NCI-H2081 treated with DMSO at 0.1 percent for 48 hours (cell line): Measurements from ENCODE around the gene AK1.

Experiments used
- DNase-seq: peaks from one replicate; lab custom pipeline; 2025; lab: John Stamatoyannopoulos, UW

AK1 gene

DNA sequence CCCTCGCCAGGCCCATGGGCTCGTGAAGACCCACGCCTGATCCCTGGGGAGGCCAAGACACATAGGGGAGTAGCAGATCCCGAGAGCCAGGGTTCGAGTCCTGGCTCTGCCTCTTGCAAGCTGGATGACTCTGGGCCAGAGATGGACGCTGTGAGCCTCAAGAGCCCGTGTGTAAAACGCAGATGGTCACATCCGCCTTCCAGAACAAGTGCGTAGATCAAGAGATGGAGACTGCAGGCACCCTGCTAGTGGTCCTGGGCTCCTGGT, 31.1 kb upstream of the AK1 start:
- DNase-seq = no peak

DNA sequence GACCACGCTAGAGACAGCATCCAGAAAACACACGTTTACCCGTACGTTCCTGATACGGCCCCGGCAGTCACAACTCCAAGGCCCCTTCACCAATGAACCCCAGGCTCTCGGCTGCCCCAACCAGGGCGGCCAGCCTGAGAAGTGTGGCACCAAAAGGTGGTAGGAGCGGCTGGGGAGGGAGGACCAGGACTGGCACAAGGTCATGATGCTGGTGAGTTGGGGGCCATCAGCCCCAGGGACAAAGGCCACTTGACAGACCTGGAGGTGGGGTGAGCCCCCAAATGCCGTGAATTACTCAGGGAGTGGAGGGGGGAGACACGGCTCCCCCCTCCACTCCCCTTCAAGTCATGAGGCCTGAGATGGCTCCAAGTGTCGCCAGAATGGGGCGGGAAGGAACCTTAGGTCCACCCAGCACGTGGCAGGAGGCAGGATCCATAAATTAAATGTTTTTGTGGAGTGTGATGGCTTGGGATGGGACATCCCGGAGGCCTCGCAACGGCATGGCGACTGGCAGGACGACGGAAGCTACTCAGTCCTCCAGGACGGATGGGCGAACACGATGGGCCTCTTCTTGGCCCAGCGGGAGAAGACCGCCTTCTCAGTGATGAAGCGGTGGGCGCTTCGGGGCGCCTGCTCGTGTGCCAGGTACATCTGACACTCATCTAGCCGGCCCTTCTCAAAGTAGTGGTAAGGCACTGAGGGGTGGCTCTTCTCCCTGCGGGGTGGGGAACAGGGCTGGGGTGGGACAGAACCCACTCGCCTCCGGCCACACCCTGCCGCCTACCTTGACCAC, 30.6 kb upstream of the AK1 start:
- DNase-seq = no peak

DNA sequence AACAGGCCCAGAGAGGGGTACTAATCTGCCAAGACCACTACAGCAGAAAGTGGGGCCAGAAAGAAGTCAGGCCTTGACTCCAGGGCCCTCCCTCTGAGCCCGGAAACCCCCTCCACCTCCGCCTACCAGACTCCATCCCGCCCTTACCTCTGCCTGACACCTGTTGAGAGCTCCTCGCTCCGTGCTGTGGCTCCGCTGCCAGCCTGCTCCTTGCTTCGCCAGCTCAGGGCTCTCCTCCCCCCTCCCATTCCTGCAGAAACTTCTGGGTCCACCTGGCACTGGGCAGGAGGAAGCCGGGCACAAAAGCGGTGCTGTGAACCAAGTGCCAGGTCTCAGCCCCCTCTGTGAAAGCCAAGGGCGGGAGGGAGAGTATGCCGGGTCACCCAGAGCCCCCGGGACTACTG, 28.3 kb upstream of the AK1 start:
- no peak for DNase-seq

DNA sequence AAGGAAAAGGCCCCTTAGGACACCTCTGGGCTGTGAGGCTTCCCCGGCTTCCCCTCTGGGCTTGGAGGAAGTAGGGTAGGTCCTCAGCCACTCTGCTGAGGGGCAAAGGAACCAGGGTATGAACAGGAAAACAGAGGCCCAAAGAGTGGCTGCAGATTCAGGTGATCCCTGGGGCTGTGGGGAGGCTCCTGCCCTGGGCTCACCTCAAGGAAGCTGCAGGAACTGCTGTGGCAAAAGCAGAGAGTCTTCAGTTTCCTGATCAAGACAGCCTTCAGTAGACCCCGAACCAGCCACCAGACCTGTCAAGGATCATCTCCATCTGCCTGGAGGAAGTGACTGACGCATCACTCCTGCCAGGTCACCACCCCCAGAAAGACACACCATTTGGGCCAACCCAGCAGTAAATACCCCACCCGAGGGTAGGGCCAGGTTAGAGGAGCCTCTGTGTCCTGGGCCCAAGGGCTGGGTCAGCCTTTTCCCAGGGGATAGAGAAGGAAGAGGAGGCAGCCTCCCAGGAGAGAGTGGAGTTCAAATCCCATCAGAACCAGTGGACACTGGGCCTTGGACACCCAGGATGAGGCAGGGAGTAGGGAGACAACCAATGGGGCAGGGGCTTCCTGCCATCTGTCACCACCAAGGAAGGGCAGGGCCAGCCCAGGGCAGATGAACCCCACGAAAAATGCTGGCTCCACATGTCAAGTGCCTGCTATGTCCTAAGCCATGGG, 27.7 kb upstream of the AK1 start:
- DNase-seq = no peak

DNA sequence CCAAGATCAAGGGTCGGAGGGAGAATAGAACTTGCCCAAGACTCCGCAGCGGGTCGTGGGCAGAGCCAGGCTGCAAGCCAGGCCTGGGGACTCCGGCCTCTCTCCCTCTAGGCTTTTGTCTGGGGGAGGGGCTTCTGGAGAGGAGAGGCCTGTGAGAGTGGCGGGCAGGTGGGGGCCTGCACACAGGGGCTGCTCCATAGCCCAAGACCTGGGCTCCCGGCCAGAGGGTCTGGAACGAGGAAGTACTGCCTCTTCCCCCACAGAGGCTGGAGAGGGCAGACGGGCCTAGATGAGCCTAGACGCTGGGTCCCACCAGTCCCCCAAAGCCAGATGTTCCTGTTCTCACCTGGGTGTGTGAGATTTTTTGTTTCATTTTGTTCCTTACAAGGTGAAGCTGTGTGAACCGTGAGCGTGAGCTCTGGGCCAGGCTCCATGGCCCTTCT, 27.1 kb upstream of the AK1 start:
- DNase-seq = no peak

DNA sequence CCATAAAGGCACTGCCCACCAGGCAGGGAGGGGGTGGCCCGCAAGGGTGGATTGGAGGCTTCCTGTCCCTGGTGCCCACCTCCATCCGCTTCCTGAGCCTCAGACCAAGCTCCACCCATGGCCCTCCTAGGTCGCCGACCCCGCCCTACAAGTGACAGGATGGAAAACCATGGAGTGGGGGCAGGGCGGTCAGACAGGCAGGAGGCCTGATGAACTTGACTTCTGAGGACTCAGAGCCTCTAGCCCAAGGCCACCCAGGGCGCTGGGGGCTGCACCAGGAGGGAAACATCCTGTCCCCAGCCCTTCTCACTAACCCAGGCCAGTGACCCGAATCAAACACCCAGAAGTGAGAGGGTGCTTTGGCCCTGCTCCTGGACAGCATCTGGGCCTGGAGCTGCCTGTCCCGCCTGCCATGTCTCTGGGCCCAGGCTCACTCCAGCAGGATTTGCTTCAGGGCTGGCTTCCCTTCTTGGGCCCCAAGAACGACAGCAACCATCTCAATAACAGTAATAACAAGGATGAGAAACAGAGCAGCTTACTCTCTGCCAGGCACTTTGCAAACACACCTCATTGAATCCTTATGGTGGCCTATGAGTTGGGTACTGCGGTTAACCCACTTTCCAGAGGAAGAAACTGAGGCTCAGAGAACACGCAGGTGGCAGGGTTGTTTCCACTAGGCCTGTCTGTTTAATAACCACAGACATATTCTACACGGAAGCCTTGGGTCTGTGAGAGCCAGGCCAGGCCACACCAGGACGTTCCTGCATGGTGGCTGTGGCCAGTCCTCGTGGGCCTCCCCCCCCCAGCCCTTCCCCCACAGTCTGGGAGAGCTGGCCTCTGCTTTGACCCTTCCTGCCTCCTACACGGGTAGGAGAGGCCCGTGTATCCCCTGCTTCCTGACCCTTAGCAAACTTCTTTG, 26.3 kb upstream of the AK1 start:
- no peak for DNase-seq

DNA sequence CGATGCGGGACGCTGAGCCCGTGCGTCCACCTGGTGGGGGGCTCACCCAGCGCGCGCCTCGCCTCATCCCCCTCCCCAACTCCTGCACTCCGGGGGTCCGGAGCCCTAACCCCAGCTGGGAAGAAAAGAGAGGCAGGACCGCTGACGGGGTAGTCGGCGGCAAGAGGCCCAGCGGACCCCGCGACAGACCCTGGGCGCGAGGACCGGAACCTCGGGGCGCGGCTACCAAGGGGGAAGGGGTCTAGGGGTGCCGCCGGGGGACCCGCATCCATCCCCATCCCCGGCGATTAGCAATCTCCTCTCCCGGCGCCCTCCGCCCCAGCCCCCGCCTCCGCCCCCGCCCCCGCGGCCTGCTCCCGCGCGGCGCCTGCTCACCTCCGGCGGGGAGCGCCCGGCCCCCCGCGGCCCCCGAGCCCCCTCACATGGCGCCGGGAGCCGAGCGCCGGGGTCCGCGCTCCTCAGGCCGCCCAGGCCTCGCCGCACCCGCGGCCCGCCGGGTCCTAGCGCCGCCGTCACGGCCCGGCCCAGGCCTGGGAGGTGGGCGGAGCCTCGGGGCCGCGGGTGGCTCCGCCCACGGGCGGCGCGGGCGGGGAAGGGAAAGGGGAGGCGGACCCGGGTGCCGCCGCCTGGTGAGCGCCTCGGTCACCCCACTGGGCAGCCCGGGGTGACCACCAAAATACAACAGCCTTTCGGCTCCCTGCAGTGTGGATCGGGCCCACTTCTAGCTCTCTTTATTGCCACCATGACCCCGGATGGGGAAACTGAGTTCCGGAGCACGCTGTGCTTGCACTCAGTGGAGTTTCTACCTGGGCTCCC, 21.9 kb upstream of the AK1 start, which contains the start of gene ST6GALNAC6:
Gene ST6GALNAC6, minus strand, starts transcription at position 476 of the 816 bp plus-strand sequence. CDS start 1,622 bp downstream, outside the sequence.
- DNase-seq = no peak

DNA sequence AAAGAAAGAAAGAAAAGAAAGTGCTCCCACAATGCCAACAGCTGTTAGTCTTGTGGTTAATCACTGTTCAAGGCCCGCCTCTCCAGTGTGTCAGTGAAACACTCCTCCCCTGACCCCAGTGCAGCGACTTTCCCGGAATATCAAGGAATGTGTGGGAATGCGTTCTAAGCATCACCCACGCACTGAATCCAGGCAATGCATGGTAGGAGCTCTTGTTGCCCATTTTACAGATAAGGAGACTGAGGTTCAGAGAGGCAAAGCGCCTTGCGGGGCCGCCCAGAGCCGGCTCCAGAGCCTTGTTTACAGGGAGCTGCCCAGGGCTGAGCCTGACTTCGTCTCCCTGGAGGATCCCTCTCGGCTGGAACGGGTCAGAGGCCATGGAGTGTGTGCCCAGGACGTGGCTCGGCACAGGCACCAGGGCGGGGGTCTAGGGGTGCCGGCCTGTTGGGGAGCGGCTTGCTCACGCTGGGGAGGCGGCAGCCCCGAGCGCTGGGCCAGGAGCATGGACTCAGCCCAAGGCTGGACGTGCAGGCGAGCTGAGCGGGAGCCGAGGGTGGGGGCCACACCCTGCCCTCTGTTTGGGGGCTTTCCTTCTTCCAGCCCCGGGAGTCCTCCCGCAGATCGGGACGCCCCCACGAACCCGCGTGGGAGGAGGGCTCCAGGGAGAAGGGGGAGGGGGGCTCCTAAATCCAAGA, 21.1 kb upstream of the AK1 start:
- DNase-seq = no peak

DNA sequence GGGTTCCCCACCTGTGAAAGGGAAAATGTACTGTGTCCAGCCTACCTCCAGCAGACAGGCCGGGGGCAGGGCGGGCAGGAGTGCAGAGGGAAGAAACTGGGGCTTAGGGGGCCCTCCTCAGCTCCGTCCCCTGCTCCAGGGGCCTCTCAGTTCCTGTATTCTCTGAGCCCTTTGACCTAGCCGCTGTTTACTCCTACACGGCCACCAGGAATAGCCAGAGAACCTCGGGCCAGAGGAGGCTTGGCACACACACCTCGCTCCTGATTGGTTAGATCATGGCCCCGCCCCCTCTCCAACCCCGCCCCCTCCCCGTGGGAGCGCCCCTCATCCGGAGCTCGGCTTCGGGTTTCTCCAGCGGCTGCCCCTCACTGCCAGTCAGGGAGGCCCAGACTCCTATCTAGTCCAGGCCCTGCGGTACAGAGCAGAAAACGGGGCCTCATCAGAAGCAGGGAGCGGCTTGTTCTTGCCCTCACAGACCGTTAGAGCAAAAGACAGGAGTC, 19.8 kb upstream of the AK1 start:
- no peak for DNase-seq

DNA sequence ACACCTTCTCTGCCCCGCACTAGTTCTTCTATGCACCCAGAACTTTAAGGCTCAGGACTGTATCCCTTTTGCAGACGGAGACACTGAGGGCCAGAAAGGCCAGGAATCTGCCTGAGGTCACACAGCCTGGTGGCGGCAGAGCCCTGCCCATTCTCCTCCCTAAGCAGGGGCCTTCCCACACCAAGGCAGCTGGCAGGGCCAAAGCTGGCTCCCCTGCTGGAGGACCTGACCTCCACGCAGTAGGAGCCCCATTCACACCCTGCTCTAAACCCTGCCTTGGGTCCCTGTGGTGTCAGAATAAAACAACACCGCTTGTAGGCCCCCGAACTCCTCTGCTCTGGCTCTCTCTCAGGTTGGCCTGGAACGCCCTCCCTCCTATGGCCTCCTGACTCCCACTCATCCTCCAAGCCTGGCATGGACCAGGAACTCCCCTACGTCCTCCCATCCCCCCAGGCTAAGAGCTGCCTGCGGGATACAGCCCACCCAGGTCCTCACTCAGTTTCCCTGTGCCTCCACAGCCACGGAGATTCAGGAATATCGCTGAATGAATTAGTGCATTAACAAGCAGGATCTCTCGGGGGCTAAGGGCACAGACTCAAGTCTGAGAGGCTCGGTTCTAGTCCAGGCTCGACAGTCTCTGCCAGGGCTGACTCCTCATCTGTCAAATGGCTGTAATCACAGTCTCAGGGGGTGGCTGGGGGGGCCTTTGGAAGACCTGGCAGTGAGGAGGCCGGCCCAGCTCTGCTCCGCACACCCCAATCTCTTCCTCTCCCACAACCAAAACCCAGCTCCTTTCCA, 19.1 kb upstream of the AK1 start:
- no peak for DNase-seq

DNA sequence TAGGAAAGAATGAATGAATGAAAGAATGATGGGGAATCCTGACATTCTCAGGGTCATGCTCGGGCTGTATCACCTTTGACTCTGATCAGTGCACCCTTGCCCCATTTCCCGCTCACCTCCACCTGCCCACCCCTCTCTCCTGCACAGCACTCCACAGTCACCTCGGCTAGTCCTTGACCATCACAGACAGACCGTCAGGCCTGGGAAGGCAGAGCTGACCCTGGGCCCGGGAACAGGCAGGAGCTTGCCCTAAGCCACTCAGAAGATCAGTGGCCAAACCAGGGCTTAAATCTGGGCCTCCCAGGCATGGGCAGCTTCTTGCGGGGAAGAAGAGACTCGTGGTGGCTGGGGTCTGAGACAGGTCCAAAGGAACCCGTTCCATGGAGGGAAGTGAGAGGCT, 18.3 kb upstream of the AK1 start:
- DNase-seq = no peak

DNA sequence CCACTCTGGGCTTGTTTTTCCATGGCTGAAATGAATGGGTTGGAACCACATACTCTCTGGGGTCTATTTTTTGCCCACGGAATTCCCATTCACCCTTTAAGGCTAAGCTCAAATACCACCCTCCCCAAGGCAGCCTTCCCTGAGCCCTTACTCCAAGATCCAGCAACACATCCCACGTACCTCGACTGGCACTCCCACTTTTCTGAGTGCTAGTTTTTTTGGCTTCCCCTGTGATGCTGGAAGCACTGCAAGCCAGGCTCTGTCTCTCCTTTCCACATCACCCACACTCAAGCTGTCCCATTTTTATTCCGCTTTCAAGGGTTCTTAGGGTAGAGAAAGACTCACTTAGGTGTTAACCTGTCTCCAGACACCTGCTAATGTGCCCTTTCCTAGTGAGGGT, 15.9 kb upstream of the AK1 start:
- DNase-seq = no peak

DNA sequence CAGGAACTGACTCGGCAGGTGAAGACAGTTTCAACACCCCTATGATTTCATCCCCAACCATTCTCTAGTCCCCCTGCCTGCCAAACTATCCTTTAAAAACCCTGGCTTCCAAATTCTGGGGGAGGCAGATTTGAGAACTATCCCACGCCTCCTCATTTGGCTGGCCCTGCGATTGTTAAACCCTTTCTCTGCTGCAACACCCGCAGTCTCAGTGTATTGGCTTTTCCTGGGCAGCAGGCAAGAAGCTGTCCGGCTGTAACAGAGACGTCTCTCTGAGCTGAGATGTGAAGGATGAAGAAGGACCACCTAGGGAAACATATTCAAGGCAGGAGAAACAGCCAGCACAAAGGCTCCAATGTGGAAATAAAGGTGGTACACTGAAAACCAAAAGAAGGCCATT, 15.4 kb upstream of the AK1 start:
- DNase-seq = no peak

DNA sequence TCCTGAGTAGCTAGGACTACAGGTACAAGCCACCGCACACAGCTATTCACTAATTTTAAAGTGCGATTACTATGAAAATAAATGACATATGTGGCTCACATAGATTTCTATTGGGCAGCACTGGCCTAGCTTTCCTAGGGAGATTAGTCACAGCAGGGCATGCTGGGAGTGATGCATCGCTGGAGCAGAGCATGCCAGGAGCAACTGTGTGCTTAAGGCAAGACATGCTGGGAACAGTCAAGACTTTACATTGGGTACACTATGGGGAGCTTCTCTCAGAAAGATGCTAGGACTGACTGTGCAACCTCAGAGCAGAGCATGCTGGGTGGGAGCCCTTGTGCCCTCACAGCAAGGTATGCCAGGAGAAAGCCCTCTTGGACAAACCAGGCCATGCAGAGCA, 12.6 kb upstream of the AK1 start:
- no peak for DNase-seq

DNA sequence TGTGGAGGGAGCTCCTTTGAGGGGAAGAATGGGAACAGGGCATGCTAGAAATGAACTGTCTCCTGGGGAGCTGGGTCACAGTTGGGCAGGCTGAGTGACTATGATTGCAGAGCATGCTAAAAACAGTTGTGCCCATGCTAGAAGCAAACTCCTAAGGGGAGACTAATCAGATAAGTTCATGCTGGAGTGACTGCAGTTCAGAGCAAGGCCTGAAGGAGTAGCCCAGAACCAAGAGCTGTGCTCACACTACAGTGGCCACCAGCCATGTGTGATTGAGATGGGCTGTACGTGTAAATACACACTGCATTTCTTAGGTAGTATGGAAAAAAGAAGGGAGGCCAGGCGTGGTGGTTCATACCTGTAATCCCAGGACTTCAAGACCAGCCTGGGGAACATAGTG, 10.3 kb upstream of the AK1 start:
- no peak for DNase-seq

DNA sequence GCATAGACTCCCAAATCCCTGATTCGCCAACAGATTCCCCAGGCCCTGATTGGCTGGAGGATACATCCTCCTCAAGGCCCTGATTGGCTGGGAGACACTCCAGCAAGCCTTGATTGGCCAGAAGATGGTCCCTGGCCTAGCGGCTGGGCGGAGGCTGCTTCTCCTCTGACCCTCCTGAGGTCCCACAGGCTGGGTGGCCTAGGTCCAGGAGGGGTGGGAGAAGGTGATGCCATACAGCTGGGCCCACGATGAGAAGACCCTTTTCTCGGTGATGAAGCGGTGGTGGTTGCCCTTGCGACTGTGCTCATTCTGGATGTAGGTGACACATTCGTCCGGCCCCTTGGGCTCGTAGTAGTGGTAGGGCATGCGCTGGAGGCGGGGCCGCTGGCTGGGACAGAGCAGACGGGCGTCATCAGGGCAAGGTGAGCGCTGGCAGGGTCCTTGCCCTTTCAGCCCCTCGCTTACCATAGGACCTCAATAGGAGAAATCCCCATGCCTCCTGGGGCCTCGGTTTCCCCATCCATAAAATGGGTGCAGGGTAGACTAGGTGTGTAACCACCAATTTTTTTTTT, 9.0 kb upstream of the AK1 start:
- DNase-seq = no peak

DNA sequence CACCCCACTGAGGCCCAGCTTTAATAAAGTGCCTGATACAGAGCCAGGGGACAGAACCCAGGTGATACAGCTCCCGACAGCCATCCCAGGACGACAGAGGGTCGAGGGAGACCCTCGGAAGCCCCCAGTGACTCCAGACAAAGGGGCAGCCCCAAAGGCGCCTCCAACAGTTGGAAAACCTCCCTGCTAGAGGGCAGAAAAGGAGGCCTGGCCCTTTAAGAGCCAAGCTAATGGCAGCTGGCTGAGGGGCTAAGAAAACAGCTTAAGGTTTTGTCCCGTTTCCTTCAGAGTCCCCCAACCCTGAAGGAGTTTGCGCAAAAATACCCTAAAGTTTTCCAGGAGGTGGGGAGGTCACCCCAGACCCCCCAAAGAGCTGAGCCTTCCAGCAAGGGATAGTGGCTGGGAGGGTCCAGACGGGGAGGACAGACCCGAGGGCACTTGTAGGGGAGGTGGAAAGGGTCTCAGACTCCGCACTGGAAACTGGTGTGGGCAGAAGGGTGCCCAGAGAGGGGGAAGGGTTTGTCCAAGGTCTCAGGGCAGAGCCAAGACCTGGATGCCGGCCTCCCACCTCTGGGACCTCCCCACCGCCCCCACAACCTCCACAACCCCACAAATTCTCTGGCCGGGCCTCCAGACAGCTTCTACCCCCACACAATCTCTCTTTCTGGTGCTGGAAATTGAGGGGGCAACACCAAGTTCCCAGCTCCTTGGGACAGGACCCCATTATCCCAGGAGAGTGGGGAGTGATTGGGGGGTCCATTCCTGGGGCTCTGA, 8.2 kb upstream of the AK1 start:
- DNase-seq = no peak

DNA sequence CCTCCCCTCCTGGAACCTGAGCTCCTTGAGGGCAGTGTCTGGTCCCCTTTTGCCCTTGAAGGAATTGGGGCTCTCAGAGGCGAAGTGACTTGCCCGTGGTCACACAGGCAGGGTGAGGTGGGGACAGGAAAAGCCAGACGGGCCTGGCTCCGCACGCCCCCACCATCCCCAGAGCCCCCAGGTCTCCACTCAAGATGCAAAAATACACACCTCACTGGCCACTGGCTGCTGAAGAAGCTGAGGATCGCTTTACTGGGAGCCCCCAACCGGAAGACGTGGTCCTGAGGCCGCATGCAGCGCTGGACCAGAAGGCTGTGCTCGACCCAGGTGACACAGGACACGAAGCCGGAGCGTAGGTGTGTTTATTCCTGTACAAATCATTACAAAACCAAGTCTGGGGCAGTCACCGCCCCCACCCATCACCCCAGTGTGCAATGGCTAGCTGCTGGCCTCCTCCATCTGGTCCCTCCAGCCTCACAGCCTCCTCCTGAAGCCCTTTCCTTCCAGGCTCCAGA, 7.6 kb upstream of the AK1 start:
- DNase-seq = no peak

DNA sequence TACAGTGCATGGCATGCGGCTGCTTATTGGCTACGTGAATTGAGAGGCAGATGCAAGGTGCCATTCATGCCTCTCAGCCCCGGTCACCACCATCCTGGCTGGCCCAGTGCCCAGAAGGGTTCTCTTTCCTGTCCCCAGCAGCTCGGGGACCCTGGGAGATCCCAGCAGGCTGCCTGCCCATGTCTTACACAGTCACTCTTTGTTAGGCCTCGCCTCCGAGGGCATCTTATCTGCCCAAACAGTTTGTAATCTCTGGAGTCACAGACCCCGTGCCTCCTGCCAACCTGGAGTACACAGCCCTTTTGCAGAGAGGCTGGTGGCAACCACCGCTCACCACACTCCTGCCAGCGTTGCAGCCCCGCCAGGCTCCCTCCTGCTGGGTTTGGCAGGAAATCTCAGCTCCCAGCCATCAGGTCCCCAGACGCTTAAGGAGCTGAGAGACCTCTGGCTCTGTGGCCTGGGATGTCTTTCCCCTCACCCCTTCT, 7.0 kb upstream of the AK1 start:
- peak; percentile 53 for DNase-seq
